T-helper 17 cell (primary cell): ENCODE data around the gene WFS1. TPM values are rescaled to one million over a fixed set of nuclear protein-coding genes. Genes with fewer than 3 reads are reported as not detected.

Experiments
- ATAC-seq: fragments of 150-1000 bp; cut with Tn5 transposase; 2 replicates; pipeline ENCODE4 v1.10.0; 2021; ENCODE audit warnings: mild to moderate bottlenecking, moderate library complexity
- DNase-seq, 3 donors: peaks; one replicate each; pipeline versions ENCODE4 v3.0.0 to v3.0.0-alpha.2; 2020 to 2021
- H3K9me3 ChIP-seq: one replicate; pipeline ENCODE4 v1.7.0; 2013; ENCODE audit warnings: low read length, mild to moderate bottlenecking; ENCODE audit not compliant: control insufficient read depth, poor library complexity, severe bottlenecking
- H3K27ac Mint-ChIP-seq: one replicate; pipeline ENCODE4 v1.8.0; 2022; ENCODE audit warnings: mild to moderate bottlenecking, moderate library complexity, mixed read lengths
- H3K27me3 Mint-ChIP-seq: one replicate; pipeline ENCODE4 v1.8.0; 2022; ENCODE audit warnings: mixed read lengths
- H3K36me3 Mint-ChIP-seq: one replicate; pipeline ENCODE4 v1.8.0; 2022; ENCODE audit warnings: low read depth, mixed read lengths
- H3K4me1 Mint-ChIP-seq: one replicate; pipeline ENCODE4 v1.8.0; 2022; ENCODE audit warnings: mild to moderate bottlenecking, mixed read lengths
- H3K4me3 Mint-ChIP-seq: one replicate; pipeline ENCODE4 v1.8.0; 2022; ENCODE audit warnings: mild to moderate bottlenecking, moderate library complexity, mixed read lengths
- total RNA-seq, 4 donors: library from RNA in 2 of 4; stranded (reverse) in 2 of 4; gene quantifications; one replicate each; pipeline ENCODE4 v1.2.3 and lab custom pipeline; 2022 to 2026

WFS1 gene
- total RNA-seq, 2 donors from 2014 or later, result 1.7 to 2.4 TPM

DNA sequence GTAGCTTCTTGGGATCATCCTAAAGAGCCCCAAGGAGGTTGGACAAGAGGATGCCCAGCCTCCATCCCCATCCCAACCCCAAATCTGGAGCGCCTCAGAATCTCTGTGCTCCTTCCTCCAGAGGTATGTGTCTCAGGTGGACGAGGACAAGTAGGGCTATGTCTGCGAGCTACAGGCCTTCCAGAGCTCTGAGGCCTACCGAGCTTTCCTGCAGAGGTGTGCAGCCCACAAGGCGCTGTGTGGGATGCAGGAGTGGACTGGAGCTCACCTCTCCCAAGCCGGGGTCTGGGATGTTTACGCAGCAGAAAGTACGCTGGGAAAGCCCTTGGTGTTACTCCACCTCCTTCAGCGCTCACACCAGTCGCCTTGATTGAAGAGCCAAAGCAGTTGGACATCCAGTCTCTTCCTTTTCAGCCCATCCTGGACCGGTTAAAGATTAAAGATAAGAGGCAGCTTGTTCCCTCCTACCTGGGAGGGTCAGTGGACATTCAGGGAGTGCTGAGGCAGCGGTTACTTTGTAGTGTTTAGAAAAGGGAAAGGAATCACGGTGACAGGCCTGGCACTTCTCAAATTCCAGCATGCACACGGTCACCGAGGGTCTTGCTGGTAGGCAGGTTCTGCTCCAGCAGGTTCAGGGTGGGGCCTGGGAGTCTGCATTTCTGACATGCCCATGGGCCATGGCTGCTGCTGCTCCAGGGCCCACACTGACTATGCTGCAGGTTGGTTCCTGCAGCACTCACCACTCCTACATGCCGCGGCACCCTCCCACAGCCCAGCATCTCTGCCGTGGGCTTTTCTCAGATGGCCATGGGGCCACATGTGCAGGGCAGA, 39.8 kb upstream of the WFS1 start:
- ATAC-seq, result no peak
- DNase-seq, result no peak
- Mint-ChIP-seq H3K36me3 (no peaks in the 10 kb centered on the region), H3K4me1 (no peaks in the 10 kb centered on the region), H3K27me3 (peaks cover 30% of the 10 kb centered on the region), H3K27ac (no peak overlapping the region), H3K4me3 (no peak overlapping the region)
- H3K9me3 ChIP-seq, result no peaks in the 10 kb centered on the region

DNA sequence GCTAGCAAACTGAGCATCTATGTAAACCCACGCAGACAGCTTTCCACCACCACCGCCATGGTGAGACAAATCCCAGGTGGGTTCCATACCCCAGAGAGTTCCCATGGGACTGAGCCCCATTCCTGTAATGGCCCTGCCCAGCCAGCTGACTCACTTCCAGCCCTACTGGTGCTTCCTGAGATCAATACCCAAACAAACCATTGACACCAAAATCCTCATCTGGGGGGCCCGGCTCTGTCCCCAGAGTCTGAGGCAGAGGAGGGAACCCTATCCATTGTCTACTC, 39.2 kb upstream of the WFS1 start:
- Mint-ChIP-seq H3K4me1 (no peaks in the 10 kb centered on the region), H3K27me3 (peaks cover 31% of the 10 kb centered on the region), H3K4me3 (no peak overlapping the region), H3K36me3 (no peaks in the 10 kb centered on the region), H3K27ac (no peak overlapping the region)
- DNase-seq, result no peak
- no peak for ATAC-seq
- H3K9me3 ChIP-seq, result no peaks in the 10 kb centered on the region

DNA sequence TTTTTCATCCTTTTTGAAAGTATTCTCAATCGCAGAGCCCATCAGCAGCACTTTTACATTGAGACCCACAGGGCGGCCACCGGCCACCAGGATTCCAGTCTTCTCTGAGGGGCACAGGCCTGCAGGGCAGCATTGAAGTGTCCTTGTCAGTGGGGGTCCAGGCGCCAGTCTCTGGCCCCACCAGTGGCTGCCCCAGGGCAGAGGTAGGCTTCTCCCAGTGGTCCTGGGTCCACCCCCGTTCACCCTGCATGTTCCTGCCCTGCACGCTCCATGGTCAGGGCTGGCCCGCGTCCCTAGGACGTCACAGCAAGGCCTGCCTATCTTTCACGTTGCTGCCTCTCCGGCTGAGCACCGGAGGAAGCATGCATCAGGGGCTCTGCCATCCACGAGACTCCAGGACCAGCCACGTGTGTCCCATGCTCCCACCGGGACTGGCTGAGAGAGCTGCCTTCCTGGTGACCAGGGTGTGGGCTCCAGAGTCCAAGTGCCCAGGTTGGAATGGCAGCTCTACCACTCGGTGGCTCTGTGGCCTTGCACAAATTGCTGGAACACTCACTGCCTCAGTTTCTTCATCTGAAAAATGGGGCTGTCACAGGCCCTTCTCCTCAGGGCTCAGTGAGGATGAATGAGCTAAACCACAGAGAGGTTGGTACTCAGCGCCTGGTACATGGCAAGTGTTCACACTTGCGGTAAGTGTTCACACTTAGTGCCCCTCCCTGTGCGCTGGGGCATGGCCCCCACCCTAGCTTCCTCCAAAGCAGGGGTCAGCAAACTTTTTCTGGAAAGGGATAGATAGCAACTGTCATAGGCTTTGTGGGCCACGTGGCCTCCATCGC, 38.6 kb upstream of the WFS1 start:
- Mint-ChIP-seq H3K36me3 (peaks cover under 1% of the 10 kb centered on the region), H3K27me3 (peaks cover 37% of the 10 kb centered on the region), H3K4me3 (no peak overlapping the region), H3K4me1 (no peaks in the 10 kb centered on the region), H3K27ac (no peak overlapping the region)
- ATAC-seq (no peak), DNase-seq (no peak)
- no peaks in the 10 kb centered on the region for H3K9me3 ChIP-seq

DNA sequence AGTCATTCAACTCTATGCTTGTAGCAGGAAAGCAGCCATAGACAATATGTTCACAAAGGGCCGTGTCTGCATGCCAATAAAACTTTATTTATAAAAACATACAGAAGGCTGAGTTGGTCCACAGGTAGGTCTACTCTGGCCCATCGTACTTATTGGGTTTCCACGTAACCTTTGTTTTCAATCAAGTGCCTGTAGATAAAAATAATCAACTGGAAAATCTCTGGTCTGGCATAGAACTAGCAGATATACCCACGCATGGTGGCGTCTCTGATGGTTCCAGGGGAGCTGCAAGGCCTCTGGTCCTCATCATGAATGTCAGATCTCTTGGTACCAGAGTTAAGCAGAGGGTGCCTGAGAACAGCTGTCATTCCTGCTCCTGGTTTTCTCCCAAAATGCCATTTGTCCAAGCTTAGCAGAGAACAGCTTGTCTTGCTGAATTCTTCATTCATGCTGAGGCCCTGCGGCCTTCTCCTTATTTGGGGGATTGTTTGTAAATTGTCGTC, 37.9 kb upstream of the WFS1 start:
- Mint-ChIP-seq H3K4me1 (peaks cover 2% of the 10 kb centered on the region), H3K36me3 (peaks cover 3% of the 10 kb centered on the region), H3K27ac (no peak overlapping the region), H3K27me3 (peaks cover 40% of the 10 kb centered on the region), H3K4me3 (no peak overlapping the region)
- DNase-seq (no peak), ATAC-seq (no peak)
- no peaks in the 10 kb centered on the region for H3K9me3 ChIP-seq

DNA sequence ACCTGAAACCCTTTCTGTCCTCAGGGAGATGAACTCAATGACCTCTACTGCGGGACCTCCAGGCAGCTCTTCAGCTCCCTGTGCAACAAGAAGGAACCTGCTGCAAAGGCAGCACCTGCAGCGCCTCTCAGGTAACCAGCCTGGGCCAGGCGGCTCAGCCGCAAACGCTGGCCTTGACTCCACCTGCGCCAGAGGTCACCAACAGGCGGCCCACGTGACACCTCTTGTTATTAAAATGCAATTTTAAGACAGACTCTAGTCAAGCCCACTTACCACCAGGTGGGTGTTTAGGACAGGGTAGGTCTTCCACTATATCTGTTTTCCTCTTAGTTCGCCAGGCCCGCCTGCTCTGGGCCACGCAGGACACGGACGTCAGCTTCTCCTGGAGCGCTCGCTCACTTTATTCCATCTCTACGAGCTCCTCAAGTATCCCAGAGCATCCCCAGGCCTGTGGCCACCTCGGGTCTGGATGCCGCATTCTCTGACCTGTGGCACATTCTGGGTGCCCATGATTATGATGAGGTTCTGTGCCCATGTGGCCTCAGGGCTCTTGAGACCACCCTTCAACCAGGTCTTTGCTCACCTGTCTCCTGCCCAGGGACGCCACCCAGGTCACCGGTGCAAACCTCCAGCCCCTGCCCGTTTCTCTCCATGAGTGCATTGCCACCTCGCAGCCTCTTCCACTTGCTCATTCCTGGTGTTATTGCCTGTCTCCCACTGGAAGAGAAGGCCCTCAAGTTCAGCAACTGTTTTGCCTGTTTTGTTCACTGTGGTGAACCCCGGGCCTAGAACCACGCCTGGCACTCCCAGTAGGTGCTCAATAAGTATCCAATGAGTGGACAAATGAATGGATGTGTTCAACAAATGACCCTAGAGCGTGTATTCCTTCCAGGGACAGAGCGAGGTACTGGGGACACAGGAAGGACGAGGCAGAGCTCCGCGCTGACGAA, 36.5 kb upstream of the WFS1 start:
- ATAC-seq (no peak), DNase-seq (no peak)
- H3K27me3 Mint-ChIP-seq, result peaks cover 34% of the 10 kb centered on the region
- H3K36me3 Mint-ChIP-seq, result peaks cover 3% of the 10 kb centered on the region
- H3K4me1 Mint-ChIP-seq, result peaks cover 2% of the 10 kb centered on the region
- H3K4me3 Mint-ChIP-seq, result no peak overlapping the region
- no peak overlapping the region for H3K27ac Mint-ChIP-seq
- H3K9me3 ChIP-seq, result no peaks in the 10 kb centered on the region

DNA sequence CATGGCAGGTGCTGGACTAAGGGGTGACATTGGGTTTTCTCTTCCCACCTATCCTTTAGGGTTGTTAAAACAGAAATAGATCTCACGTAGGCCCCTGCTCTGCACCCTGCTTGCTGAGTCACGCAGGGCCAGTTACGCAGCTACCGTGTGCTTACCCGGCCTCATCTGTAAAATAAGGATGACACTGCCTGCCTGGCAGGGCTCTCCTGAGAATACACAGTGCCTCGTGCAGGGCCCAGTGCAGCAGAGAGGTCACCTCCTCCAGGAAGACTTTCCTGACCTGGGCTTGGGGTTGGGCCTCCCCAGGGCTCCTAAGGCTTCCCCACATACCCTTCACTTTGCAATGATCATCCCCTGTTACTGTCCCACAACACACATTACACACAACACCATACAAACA, 35.7 kb upstream of the WFS1 start:
- H3K4me1 Mint-ChIP-seq, result peaks cover 2% of the 10 kb centered on the region
- no peak overlapping the region for H3K27ac Mint-ChIP-seq
- H3K36me3 Mint-ChIP-seq, result peaks cover 3% of the 10 kb centered on the region
- H3K27me3 Mint-ChIP-seq, result peaks cover 30% of the 10 kb centered on the region
- no peaks in the 10 kb centered on the region for H3K9me3 ChIP-seq
- ATAC-seq (no peak), DNase-seq (no peak)
- no peak overlapping the region for H3K4me3 Mint-ChIP-seq

DNA sequence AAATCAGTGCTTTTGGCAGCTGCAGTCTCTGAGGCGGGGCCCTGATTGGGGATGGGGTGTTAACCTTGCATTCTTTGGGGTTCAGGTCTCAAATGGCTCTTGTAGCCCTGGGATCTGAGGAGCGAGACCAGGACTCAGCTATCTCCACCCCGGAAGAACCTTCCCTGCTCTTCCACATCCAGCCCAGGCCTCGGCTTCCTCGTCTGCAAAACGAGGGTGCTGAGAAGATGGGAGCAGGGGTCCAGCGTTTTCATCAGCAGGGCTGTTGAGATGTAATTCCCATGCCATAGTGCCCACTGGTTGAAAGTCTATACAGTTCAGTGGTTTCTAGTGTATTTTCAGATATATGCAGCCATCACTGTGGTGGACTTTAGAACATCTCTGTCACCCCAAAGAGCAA, 34.6 kb upstream of the WFS1 start:
- H3K27ac Mint-ChIP-seq, result no peak overlapping the region
- H3K36me3 Mint-ChIP-seq, result peaks cover 3% of the 10 kb centered on the region
- H3K4me1 Mint-ChIP-seq, result peaks cover 2% of the 10 kb centered on the region
- DNase-seq (no peak), ATAC-seq (no peak)
- no peaks in the 10 kb centered on the region for H3K9me3 ChIP-seq
- H3K27me3 Mint-ChIP-seq, result peaks cover 23% of the 10 kb centered on the region
- no peak overlapping the region for H3K4me3 Mint-ChIP-seq

DNA sequence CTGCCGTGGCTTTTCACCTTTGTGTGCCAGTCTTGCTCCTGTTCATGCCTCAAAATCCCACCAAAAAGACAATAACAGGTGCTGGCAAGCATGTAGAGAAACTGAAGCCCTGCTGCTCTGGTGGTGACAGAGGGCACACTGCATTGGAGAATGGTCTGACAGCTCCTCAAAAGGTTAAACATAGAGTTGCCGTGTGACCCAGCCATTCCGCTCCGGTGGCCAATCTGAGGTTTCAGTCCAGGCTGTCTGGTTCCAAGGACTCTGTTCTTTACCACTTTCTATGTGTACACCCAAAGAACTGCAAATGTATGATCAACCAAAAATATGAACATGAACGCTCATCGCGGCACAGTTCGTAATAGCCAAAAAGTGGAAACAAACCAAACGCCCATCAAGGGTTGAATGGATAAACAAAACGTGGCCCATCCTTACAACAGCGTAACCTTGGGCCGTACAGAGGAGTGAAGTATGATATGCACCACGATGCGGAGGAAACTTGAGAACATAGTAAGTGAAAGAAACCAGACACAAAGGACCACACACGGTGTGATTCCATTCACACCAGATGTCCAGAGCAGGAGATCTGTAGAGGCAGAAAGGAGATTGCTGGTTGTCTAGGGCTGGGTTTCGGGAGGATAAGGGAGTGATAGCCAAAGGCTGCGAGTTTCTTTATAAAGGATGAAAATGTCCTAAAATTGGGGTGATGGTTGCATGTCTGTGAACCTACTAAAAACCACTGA, 33.6 kb upstream of the WFS1 start:
- H3K36me3 Mint-ChIP-seq, result peaks cover 3% of the 10 kb centered on the region
- no peak overlapping the region for H3K27ac Mint-ChIP-seq
- DNase-seq, result no peak
- peaks cover 2% of the 10 kb centered on the region for H3K4me1 Mint-ChIP-seq
- ATAC-seq, result no peak
- H3K9me3 ChIP-seq, result no peaks in the 10 kb centered on the region
- H3K4me3 Mint-ChIP-seq, result no peak overlapping the region
- peaks cover 18% of the 10 kb centered on the region for H3K27me3 Mint-ChIP-seq

DNA sequence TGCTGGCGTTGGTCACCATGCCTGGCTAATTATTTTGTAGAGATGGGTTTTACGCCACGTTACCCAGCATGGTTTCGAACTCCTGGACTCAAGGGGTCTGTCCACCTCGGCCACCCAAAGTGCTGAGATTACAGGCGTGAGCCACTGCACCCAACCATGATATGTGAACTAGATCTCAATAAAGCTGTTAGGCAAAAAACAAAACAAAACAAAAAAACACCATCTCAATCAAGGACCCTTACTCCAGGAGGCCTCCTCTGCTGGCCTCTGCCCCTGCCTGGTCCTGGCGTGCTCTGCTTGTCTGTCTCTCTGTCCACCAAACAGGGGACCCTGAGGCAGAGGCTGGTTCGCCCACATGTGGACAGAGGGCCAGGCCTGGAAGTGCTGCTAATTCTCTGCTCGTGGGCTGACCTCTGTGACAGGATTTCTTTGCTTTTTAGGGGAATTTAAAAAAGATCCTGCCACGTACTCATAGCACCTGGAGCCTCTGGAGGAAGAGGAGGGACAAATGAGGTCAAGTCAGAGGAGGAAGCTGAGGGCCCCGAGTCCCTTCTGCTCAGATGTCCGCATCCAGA, 32.7 kb upstream of the WFS1 start:
- no peak overlapping the region for H3K4me3 Mint-ChIP-seq
- H3K27me3 Mint-ChIP-seq, result peaks cover 20% of the 10 kb centered on the region
- peaks cover 3% of the 10 kb centered on the region for H3K36me3 Mint-ChIP-seq

DNA sequence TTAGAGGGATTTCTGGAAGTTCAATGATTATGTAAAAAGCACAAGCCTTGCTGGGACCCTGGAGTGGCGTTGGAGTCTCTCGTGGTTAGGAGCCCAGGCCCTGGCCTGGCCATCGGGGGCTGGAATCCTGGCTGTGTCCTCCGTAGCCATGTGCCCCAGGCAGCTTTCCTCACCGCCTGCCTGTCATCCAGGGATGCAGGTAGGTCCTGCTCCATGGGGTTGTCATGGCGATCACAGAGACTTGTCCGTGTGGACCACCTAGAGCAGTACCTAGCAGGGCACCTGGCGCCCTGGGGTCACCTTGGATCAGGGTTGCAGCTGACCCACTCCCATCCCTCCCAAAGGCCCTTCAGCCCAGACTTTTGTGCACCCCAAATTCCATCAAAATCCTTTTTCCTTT, 30.2 kb upstream of the WFS1 start:
- Mint-ChIP-seq H3K27me3 (peaks cover 44% of the 10 kb centered on the region), H3K36me3 (peaks cover 3% of the 10 kb centered on the region), H3K27ac (no peak overlapping the region), H3K4me1 (peaks cover 2% of the 10 kb centered on the region), H3K4me3 (no peak overlapping the region)
- peaks cover 4% of the 10 kb centered on the region for H3K9me3 ChIP-seq
- no peak for ATAC-seq
- DNase-seq, result no peak

More for the DNA sequence above, 32.7 kb upstream of the WFS1 start:
- H3K9me3 ChIP-seq, result no peaks in the 10 kb centered on the region
- Mint-ChIP-seq H3K4me1 (peaks cover 2% of the 10 kb centered on the region), H3K27ac (no peak overlapping the region)
- ATAC-seq (no peak), DNase-seq (no peak)

DNA sequence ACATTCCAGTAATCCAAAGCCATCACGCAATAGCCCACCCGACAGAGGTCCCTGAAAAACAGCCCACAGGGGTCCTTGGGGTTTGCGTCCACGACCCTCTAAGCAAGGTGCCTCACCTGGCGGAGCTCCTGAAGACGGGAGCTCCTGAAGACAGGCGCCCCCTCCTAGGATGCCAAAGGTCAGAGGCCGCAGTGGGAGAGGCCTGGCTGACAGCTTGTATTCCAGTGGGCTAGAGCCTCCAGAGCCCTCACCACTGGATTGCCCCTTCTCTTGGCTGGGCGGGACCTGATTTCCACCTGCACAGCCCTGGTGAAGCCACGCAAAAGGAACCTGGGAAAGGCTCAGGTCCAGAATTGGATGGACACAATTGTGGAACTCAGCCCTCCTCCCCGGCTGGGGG, 29.7 kb upstream of the WFS1 start:
- peaks cover 4% of the 10 kb centered on the region for H3K9me3 ChIP-seq
- no peak for ATAC-seq
- H3K36me3 Mint-ChIP-seq, result peaks cover 5% of the 10 kb centered on the region
- no peak overlapping the region for H3K4me3 Mint-ChIP-seq
- H3K27me3 Mint-ChIP-seq, result peaks cover 49% of the 10 kb centered on the region
- DNase-seq, result no peak
- peaks cover 2% of the 10 kb centered on the region for H3K4me1 Mint-ChIP-seq
- H3K27ac Mint-ChIP-seq, result no peak overlapping the region
